Fibroblast of lung (primary cell): ENCODE results near the gene DIAPH3. TPM values are rescaled to one million over a fixed set of nuclear protein-coding genes. Genes with fewer than 3 reads are reported as not detected.

Experiments
- DNase-seq, 2 donors: peaks; one replicate each; pipeline versions ENCODE4 v3.0.0 to v3.0.0-alpha.2; 2010; ENCODE audit warnings: low read depth in 2 of 2
- H2AFZ ChIP-seq: 2 replicates; pipeline ENCODE4 v1.5.1; 2012; ENCODE audit warnings: low read length, control low read depth, inconsistent platforms
- H3K27ac ChIP-seq: 2 replicates; pipeline ENCODE4 v1.5.1; 2011; ENCODE audit warnings: low read length, control low read depth; ENCODE audit not compliant: insufficient read depth
- H3K27me3 ChIP-seq: 2 replicates; pipeline ENCODE4 v1.5.1; 2011; ENCODE audit warnings: mild to moderate bottlenecking, low read length; ENCODE audit not compliant: control insufficient read depth, insufficient read depth
- H3K36me3 ChIP-seq: 2 replicates; pipeline ENCODE4 v1.5.1; 2011; ENCODE audit warnings: low read length; ENCODE audit not compliant: control insufficient read depth, insufficient read depth
- H3K4me1 ChIP-seq: 2 replicates; pipeline ENCODE4 v1.5.1; 2011; ENCODE audit warnings: low read length; ENCODE audit not compliant: control insufficient read depth, insufficient read depth; ENCODE audit errors: extremely low read depth
- H3K4me2 ChIP-seq: 2 replicates; pipeline ENCODE4 v1.5.1; 2011; ENCODE audit warnings: low read length, control low read depth; ENCODE audit not compliant: insufficient read depth; ENCODE audit errors: extremely low read depth
- H3K4me3 ChIP-seq, 4 experiments: fragments of 200-600 bp in 1 of 4; sonication (generic) in 1 of 4; replicated peaks in 1 of 4; 2 replicates each; pipeline ENCODE4 v1.5.1; 2011 to 2016; ENCODE audit warnings: low read length in 4 of 4, low read depth in 3 of 4, mild to moderate bottlenecking in 3 of 4, control low read depth in 2 of 4, inconsistent platforms in 1 of 4, mixed read lengths in 1 of 4; ENCODE audit not compliant: insufficient read depth in 1 of 4; ENCODE audit errors: control extremely low read depth in 1 of 4
- H3K79me2 ChIP-seq: 2 replicates; pipeline ENCODE4 v1.5.1; 2012; ENCODE audit warnings: mild to moderate bottlenecking, low read length, inconsistent platforms; ENCODE audit not compliant: control insufficient read depth, insufficient read depth
- H3K9ac ChIP-seq: 2 replicates; pipeline ENCODE4 v1.5.1; 2011; ENCODE audit warnings: mild to moderate bottlenecking, low read length, control low read depth; ENCODE audit not compliant: insufficient read depth
- H3K9me3 ChIP-seq: 2 replicates; pipeline ENCODE4 v1.5.1; 2012; ENCODE audit warnings: low read depth, low read length; ENCODE audit not compliant: control insufficient read depth, insufficient read depth
- H4K20me1 ChIP-seq: 2 replicates; pipeline ENCODE4 v1.5.1; 2011; ENCODE audit warnings: low read length; ENCODE audit not compliant: control insufficient read depth, insufficient read depth; ENCODE audit errors: extremely low read depth
- EZH2 ChIP-seq: IDR thresholded peaks from 2 replicates; pipeline ENCODE4 v1.5.1; 2012; ENCODE audit warnings: low read length, control low read depth, mild to moderate bottlenecking; ENCODE audit errors: missing control alignments
- polyA plus RNA-seq, 2 donors: library from polyadenylated mRNA; depleted of rRNA in 1 of 2; stranded (reverse) in 1 of 2; unstranded in 1 of 2; fragments of >200 nt; gene quantifications; 2 replicates each; pipeline ENCODE4 v1.2.1, GENCODE V29; 2011 to 2012; ENCODE audit warnings: missing spikeins in 1 of 2
- total RNA-seq: library from RNA; depleted of rRNA; stranded (reverse); fragments of >200 nt; gene quantifications from 2 replicates; pipeline ENCODE4 v1.2.1, GENCODE V29; 2014
- TF ChIP-seq, protein P1 (sequence below), 2 donors: IDR thresholded peaks in 1 of 2; conservative IDR thresholded peaks in 1 of 2; 1 replicate in 1 of 2; 2 replicates in 1 of 2; pipeline ENCODE4 v1.5.1; 2011 to 2012; ENCODE audit warnings: low read length in 2 of 2, control low read depth in 1 of 2, inconsistent platforms in 1 of 2, low read depth in 1 of 2, mild to moderate bottlenecking in 1 of 2

Gene DIAPH3
- total and polyA plus RNA-seq, 2 donors (not counting 1 experiment from before 2014, with no cell fraction given): 5.9 to 10.9 TPM

DNA sequence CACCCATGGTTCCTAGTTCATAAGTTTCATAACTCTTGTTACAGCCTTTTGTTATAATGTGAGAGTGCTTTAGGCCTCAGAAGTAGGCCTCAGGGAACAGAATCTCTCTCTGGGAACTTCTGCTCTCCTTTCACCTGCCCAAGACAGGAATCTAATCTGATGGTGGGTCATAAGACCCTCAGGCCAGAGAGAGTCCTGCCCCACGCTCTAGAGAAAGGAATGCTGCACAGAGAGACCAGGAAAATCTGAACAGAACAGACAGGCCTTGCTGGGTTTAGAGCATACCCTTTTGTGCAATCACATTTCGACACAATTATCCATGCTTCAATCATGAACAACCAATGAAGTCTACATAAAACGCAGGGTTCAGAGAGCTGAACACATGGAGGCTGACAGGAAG lies 3.4 kb upstream of the DIAPH3 start:
- H3K36me3 ChIP-seq: no peaks in the 10 kb centered on the region
- no peak overlapping the region for H3K9ac ChIP-seq
- no peak overlapping the region for H3K4me3 ChIP-seq
- H3K4me1 ChIP-seq: no peaks in the 10 kb centered on the region
- TF ChIP-seq EZH2: no peak
- TF ChIP-seq, protein P1, sequence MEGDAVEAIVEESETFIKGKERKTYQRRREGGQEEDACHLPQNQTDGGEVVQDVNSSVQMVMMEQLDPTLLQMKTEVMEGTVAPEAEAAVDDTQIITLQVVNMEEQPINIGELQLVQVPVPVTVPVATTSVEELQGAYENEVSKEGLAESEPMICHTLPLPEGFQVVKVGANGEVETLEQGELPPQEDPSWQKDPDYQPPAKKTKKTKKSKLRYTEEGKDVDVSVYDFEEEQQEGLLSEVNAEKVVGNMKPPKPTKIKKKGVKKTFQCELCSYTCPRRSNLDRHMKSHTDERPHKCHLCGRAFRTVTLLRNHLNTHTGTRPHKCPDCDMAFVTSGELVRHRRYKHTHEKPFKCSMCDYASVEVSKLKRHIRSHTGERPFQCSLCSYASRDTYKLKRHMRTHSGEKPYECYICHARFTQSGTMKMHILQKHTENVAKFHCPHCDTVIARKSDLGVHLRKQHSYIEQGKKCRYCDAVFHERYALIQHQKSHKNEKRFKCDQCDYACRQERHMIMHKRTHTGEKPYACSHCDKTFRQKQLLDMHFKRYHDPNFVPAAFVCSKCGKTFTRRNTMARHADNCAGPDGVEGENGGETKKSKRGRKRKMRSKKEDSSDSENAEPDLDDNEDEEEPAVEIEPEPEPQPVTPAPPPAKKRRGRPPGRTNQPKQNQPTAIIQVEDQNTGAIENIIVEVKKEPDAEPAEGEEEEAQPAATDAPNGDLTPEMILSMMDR (conservative IDR thresholded peaks at IDR 0.05 in 1 of 2, IDR thresholded peaks at IDR 0.05 in 1 of 2; ENCODE audit: low read depth in 1 of 2, low read length in 2 of 2): no peak
- no peak overlapping the region for H2AFZ ChIP-seq
- H3K27ac ChIP-seq: no peak overlapping the region
- no peak overlapping the region for H3K4me2 ChIP-seq
- H3K79me2 ChIP-seq: peaks cover 15% of the 10 kb centered on the region
- no peaks in the 10 kb centered on the region for H3K9me3 ChIP-seq
- no peaks in the 10 kb centered on the region for H3K27me3 ChIP-seq
- H4K20me1 ChIP-seq: no peaks in the 10 kb centered on the region
- no peak for DNase-seq

DNA sequence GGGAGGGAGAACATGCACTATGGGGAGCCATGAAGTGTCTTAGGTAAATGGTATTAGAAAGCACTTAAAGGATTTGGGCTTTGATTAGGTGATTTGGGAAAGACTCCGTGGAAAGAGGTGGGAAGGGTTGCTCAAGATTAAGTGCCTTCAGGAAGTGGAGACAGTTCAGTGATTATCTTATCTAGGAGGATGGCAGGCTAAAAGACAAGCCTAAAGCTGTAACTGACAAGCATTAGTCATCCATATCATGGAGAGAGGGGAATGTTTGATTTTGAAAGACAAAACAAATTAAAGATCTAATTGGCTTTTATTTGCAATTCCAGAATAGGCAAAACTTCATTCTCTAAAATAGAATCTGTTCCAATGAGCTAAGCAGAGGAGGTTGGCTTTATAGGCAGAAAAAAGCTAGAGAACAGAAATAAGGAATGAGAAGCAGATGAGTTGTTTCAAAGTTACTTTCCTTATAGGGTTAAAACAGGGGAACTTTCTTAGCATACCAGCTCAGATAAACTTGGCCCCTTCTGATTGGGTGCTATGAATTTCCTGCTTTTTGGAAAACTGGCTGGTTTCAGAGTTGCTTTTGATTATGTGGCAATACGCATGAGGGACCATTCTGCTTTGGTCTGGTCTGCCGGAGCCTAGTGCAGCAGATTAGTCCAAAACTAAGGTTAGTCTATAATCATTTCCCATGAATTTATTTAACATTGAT lies 1.8 kb upstream of the DIAPH3 start:
- Histone ChIP-seq H3K36me3 (no peaks in the 10 kb centered on the region), H3K79me2 (peaks cover 30% of the 10 kb centered on the region), H4K20me1 (no peaks in the 10 kb centered on the region), H3K4me1 (no peaks in the 10 kb centered on the region), H3K27me3 (no peaks in the 10 kb centered on the region), H3K4me3 (peak overlapping the region in 2 of 4 experiments; percentile 82 to 95), H3K9ac (no peak overlapping the region), H3K9me3 (no peaks in the 10 kb centered on the region), H2AFZ (no peak overlapping the region), H3K4me2 (no peak overlapping the region), H3K27ac (no peak overlapping the region)
- DNase-seq: peak; percentile 58 to 64
- TF ChIP-seq EZH2: no peak
- TF ChIP-seq, protein P1 (conservative IDR thresholded peaks at IDR 0.05 in 1 of 2, IDR thresholded peaks at IDR 0.05 in 1 of 2; ENCODE audit: low read depth in 1 of 2, low read length in 2 of 2): no peak

DNA sequence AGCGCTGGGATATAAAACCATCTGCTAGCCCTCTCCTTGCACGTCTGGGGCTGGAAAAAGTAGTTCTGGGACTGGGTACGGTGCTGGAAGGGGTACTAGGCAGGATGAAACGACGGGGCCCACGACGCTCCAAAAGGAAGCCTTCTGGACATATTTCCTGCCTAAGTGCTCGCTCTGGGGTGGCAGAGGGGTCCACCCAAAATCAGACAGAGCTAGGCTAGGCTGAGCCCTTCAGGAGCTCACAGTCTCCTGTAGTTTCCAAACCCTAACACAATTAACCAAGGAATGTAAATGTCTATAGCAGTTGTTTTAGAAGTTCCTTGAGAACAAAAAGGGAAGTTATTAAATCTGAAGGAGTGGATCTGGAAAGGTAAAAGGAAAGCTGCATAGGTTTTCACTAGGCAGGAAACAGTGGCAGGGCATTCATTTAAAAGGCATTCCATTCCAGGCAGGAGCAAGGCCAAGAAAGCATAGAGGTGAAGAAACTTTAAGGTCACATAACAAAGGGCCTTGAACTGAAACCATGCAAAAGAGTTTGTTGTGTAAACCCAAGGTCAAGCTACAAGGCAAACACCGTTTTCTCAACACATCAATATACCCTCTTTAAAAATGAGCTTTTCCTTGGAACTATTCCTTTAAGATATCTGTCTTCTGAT lies 634 bp upstream of the DIAPH3 start:
- H4K20me1 ChIP-seq: no peaks in the 10 kb centered on the region
- H3K9me3 ChIP-seq: no peaks in the 10 kb centered on the region
- peak overlapping the region; percentile 72 for H3K4me2 ChIP-seq
- H3K27ac ChIP-seq: peak overlapping the region; percentile 96
- no peaks in the 10 kb centered on the region for H3K36me3 ChIP-seq
- H3K4me1 ChIP-seq: no peaks in the 10 kb centered on the region
- peaks cover 42% of the 10 kb centered on the region for H3K79me2 ChIP-seq
- H3K4me3 ChIP-seq: peak overlapping the region; percentile 81 to 95 (median 88)
- H3K27me3 ChIP-seq: no peaks in the 10 kb centered on the region
- peak overlapping the region; percentile 72 for H3K9ac ChIP-seq
- TF ChIP-seq, protein P1 (conservative IDR thresholded peaks at IDR 0.05 in 1 of 2, IDR thresholded peaks at IDR 0.05 in 1 of 2; ENCODE audit: low read depth in 1 of 2, low read length in 2 of 2): no peak
- TF ChIP-seq EZH2: no peak
- peak; percentile 29 to 39 for DNase-seq
- peak overlapping the region; percentile 81 for H2AFZ ChIP-seq
